ENCODE data around the gene CDKAL1.

GRCh38 chr6:20978151-20978614, 443.9 kb downstream of the CDKAL1 start:
- TF ChIP-seq CTCF (IDR thresholded peaks at IDR 0.05; ENCODE audit: low read length), result no peak
- TF ChIP-seq EZH2 (optimal IDR thresholded peaks at IDR 0.05; ENCODE audit: low read depth, low read length), result no peak
